Inflammatory macrophage (primary cell): ENCODE data around the gene KCNA2.

Experiments used
- DNase-seq, 2 donors: peaks; one replicate each; pipeline ENCODE4 v3.0.0-alpha.2; 2020 to 2022

KCNA2 gene

GRCh38 chr1:110628323-110629105 is 22.4 kb upstream of the KCNA2 start:
- DNase-seq: no peak

DNA sequence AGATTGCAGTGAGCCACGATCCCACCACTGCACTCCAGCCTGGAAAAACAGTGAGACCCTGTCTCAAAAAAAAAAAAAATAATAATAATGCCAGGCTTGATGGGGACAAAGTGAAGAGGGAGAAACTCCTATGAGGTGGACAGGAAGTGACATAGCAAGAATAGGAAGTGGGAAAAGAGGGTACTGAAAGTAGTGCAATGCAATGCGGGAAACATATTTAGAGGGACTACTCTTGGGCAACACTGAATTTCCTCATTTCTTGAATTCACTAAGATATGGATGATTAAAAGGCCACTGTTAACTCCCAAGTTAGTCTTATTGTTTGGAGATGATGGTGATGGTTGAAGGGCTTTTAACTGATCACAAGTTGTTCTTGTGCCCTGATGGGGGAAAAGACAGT is 21.6 kb upstream of the KCNA2 start:
- DNase-seq: peak; percentile 81 to 93

DNA sequence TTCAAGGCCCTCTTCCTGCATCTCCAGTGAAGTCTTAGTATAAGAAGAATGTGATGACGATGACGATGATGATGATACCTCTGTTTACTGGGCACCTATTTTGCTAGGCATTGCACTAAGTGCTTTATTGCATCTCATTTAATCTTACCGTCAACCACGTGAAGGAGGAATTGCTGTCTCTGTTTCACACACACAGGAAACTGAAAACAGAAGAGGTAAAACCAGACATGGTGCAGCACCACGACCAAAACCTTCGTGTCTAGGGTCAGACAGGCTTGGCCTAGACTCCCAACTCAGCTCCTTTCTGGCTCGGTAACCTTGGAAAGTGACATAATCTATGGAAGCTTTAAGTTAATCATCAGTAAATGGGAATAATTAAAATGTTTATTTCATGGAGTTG is 20.7 kb upstream of the KCNA2 start:
- no peak for DNase-seq

DNA sequence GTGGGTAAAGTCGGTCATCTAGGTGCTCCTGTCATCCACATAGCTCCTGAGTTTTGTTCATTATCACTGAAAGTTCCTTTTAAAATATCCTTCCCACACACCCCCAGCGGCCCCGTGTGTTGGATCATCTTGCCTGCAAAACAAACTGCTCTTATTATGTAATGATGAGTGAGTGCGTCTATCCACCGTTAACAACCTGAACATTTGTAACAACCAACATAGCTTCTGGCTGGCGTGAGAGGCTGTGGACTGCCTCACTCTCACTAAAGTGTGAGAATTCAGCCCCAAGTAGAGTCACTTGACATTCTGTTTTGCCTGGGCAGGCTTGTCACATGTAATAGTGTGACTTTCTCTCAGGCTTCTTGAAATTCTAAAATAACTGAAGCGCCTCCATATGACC is 14.5 kb upstream of the KCNA2 start:
- no peak for DNase-seq

GRCh38 chr1:110620250-110620615 is 14.1 kb upstream of the KCNA2 start:
- no peak for DNase-seq

DNA sequence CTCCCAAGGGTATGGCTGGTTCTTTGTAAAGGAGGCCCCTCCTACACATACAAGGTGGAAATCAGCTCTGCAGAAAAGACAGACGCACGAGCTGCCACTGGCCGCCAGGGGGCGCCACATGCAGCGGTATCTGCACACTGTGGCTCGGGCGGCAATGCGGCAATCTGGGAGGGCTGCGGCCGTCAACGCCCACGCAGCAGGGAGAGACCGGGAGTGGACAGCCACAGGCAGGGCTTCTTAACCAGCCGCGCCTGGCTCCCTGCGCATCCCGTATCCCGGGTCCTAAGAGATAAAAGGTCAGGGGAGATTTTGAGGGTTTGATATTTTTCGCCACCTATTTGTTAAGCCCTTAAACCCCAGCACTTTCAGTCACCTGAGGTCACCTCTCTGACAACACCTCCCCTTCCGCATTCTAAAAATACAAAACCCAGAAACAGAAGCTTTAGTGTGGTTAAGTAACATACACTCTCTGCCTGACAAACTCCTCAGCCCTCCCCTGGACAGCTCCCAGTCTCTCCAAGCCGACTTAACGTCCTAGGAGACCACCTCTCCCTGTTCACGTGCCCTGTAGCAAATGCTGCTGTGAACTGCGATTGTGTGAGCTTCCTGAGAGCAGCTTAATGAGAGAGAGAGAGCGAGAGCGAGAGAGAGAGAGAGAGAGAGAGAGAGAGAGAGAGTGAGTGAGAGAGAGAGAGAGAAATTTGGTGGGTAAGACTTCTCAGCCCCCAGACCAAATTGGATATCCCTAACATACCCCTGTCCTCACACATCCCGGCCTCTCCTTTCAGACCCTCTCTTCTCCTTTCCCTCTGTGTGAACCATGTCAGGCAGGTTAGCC is 13.5 kb upstream of the KCNA2 start:
- DNase-seq: peak; percentile 89 to 92

GRCh38 chr1:110618668-110619067 is 12.5 kb upstream of the KCNA2 start:
- no peak for DNase-seq

- no peak for DNase-seq
Observed at GRCh38 chr1:110617589-110617988, 11.4 kb upstream of the KCNA2 start.

GRCh38 chr1:110617116-110617515 is 11.0 kb upstream of the KCNA2 start:
- DNase-seq: no peak

- peak; percentile 42 to 49 for DNase-seq
Observed at GRCh38 chr1:110616587-110616986, 10.4 kb upstream of the KCNA2 start.

GRCh38 chr1:110615548-110616130 is 9.5 kb upstream of the KCNA2 start:
- peak; percentile 64 to 65 for DNase-seq

DNA sequence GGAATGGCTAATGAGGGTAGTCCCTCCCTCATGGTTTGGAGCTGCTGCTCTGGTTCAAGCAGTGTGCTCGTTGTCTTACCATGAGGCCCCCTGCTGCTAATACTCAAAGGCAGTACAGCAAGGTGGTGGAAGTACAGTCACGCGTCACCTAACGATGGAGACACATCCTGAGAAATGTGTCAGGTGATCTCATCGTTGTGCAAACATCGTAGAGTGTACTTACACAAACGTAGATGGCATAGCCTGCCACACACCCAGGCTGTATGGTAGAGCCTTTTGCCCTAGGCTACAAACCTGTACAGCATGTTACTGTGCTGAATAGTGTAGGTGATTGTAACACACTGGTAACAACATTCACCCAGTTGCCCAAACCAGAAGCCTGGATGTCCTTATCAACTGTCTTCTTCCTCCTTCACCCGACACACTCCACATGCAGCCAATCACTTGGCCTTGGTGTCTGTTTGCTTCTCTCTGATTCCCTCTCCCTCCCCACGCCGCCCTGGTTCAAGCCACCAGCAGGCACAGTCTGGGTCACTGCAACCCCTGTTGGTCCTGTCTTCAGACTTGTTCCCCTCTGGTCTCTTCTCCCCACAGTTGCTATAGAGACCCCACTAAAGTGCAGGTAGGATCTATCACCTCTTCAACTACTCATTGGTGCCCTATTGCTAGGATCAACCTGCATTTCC is 6.0 kb upstream of the KCNA2 start:
- no peak for DNase-seq

DNA sequence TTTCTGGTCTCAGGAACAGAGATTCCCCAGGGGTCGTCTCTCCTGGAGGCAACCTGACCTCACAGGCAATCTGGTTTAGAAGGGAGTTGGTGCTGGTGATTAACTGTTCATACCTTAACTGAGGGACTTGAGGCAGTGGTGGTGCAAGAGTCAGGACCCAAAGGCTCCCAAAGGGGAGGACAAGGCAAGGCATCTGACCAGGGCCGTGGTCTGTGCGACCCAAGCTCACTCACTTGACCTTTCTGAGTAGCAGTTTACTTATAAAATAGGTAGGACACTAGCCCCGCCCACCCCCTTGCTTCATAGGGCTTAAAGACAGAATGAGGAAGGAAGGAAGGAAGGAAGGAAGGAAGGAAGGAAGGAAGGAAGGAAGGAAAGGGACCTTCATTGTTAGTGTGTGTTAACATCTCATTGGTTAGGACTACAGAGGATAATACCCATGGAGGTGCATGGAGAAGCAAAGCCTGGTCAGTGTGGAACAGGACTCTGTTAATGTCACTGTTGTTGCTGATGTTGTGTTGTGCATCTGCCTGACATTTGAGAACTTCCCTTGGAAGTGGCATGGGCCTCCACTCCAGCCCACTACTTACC is 4.6 kb upstream of the KCNA2 start:
- no peak for DNase-seq

DNA sequence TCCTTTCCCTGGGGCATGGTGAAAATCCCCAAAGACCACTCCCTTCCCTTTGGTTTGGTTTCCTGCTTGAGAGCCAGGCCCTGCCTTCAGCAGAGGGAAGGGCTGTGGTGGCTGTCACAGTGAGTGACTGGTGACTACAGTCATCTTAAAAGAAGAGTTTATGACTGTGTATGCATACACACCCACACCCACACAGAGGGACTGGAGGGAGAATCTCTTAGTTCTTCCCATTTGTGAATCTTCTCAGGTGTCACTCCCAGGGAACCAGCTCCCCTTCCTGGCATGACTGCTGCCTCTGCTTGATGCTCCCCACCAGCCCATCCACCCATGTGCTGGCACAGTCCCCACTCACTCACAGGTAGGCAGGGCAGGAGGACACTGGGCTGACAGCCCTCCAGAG is 3.9 kb upstream of the KCNA2 start:
- DNase-seq: peak in 1 of 2 donors; percentile 40

- DNase-seq: no peak
Observed at GRCh38 chr1:110608247-110608646, 2.1 kb upstream of the KCNA2 start.

DNA sequence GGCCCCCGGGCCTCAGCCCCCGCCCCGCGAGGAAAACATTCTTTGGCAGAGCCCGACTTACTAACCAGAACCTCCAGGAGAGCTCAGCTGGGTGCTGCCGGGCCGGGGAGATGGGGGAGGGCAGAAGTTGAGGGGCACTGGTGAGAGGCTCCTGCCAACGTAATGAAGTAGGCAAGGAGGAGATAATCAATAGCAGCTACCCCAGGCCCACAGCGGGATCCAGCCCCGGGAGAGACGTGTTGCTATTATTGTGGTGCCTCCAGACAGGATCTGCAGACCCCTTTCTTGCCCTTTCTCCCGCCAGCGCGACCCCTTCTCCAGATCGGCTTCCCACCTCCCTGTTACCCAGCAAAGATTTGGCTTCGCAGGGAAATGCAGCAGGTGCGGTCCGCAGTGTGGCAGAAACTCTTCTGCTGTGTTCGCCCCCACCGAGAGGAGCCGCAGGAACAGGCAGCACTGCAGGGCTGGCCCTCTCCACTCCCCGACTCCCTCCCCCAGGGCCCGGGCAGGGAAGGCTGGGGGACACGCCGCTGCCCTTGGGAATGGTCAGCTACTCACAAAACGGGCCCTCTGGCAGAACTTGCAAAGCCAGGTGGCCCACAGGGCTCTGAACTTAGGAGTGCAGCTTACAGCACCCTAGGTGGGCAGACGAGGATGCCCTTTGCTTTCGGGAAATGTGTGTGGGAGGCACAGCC is 1.5 kb upstream of the KCNA2 start:
- no peak for DNase-seq

DNA sequence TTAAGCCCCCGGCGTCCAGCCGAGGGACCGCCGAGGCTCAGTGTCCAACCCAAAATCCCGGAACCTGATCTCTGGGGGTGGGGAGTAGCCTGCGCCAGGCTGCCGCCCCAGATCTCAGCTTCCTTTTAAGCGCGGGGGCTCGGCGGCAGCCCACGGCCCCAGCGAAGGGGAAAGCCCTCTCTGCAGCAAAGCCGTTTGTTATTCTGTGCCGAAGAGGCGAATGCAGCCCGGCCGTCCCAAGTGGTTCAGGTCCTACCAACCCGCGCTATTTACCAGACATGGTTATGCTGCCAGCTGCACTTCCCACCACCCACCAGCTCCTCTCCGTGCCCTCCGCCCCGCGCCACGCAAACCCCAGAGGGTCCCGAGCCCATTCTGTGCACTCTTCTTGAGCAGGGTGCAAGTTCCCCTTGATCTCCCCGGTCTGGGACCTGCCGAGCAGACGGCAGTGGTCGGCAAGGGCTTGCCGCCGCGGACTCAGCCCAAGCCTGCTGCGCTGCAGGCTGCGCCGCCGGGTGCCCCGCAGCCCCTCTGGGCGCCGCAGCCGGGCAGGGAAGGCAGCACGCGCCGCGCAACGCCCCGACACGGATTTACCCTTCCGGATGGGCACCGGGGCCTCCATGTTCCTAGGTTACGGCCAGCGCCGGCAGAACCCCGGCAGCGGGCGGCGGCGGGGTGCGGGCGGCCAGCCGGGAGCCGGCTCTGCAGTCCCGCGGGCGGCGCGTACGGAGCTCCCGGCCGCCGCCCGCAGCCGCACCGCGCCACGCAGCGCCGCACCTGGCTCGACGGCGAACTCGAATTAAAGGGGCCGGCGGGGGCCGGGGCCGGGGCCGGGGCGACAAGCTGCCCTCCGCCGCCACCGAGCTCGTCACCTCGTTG is 738 bp upstream of the KCNA2 start:
- peak in 1 of 2 donors; percentile 57 for DNase-seq

GRCh38 chr1:110605446-110605845 is 712 bp downstream of the KCNA2 start:
- DNase-seq: no peak

DNA sequence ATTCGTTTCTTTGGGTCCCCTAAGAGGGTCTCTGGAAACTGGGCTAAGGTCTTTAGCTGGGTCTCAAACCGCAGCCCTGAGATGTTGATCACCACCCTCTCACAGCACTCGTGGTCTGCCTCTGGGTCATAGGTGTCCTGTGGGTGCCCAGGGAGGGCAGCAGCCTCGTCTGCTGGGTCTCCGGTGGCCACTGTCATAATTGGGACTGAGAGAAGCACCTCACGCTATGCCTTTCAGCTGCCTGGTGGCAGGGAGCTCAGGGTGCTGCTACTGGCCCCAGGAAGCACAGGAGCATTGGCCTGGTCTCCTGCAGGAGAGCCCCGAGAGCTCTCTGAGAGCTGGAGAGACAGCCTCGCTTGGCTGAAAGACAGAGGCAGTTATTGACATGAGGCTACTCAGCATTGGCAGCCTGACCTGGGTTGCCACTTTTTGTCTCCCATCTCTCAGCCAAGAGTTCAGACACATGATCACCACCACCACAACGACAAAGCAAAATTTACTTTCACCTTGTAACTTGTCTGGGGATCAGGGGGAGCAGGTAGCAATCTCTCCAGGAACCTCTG is 1.5 kb downstream of the KCNA2 start:
- DNase-seq: no peak

GRCh38 chr1:110603058-110603457 is 3.1 kb downstream of the KCNA2 start:
- DNase-seq: no peak

- DNase-seq: no peak
Observed at GRCh38 chr1:110602466-110602865, 3.7 kb downstream of the KCNA2 start.
